GM18867 (cell line): Measurements from ENCODE around the gene PTGR2.
"Not testable (repeated sequence)": the region's sequence is repeated elsewhere in the genome, so short reads cannot be mapped to it uniquely, and the experiment has no call there.

Experiments
- ATAC-seq: cut with Tn5 transposase; IDR thresholded peaks from one replicate; pipeline ENCODE4 v1.9.1; 2021; ENCODE audit warnings: mild to moderate bottlenecking, moderate library complexity; ENCODE audit not compliant: unreplicated experiment

Gene PTGR2

GRCh38 chr14:73851567-73852382, at the start of gene PTGR2:
Gene PTGR2 (plus strand): TSS chr14:73851831. CDS start chr14:73858863, 7,032 bp downstream.
- peak; percentile 90 for ATAC-seq

GRCh38 chr14:73802431-73803188, 49.0 kb upstream of the PTGR2 start:
- no peak for ATAC-seq

- no peak for ATAC-seq
Measured at GRCh38 chr14:73804636-73805035, 47.0 kb upstream of the PTGR2 start.

GRCh38 chr14:73807457-73807856, 44.2 kb upstream of the PTGR2 start:
- no peak for ATAC-seq

- no peak for ATAC-seq
Measured at GRCh38 chr14:73809391-73809790, 42.2 kb upstream of the PTGR2 start.

GRCh38 chr14:73810478-73811163, 41.0 kb upstream of the PTGR2 start:
- no peak for ATAC-seq

GRCh38 chr14:73811164-73811503, 40.5 kb upstream of the PTGR2 start:
- no peak for ATAC-seq

- ATAC-seq, result no peak
Measured at GRCh38 chr14:73814153-73814552, 37.5 kb upstream of the PTGR2 start.

- no peak for ATAC-seq
Measured at GRCh38 chr14:73815849-73816248, 35.8 kb upstream of the PTGR2 start.

- ATAC-seq, result no peak
Measured at GRCh38 chr14:73816393-73816816, 35.2 kb upstream of the PTGR2 start.

GRCh38 chr14:73817020-73817655, 34.5 kb upstream of the PTGR2 start:
- ATAC-seq, result no peak

- ATAC-seq, result no peak
Measured at GRCh38 chr14:73818821-73819220, 32.8 kb upstream of the PTGR2 start.

GRCh38 chr14:73820631-73821030, 31.0 kb upstream of the PTGR2 start:
- no peak for ATAC-seq

- no peak for ATAC-seq
Measured at GRCh38 chr14:73823339-73823885, 28.2 kb upstream of the PTGR2 start.

- no peak for ATAC-seq
Measured at GRCh38 chr14:73824127-73824526, 27.5 kb upstream of the PTGR2 start.

GRCh38 chr14:73824536-73824935, 27.1 kb upstream of the PTGR2 start:
- ATAC-seq, result no peak

- ATAC-seq, result peak; percentile 59
Measured at GRCh38 chr14:73825551-73826188, 26.0 kb upstream of the PTGR2 start.

GRCh38 chr14:73827190-73827589, 24.4 kb upstream of the PTGR2 start:
- not testable (repeated sequence) for ATAC-seq

- no peak for ATAC-seq
Measured at GRCh38 chr14:73829071-73829470, 22.6 kb upstream of the PTGR2 start.
